GM18505 (cell line): Measurements from ENCODE around the gene SLC12A9.

ENCODE experiments used
- ATAC-seq: cut with Tn5 transposase; IDR thresholded peaks from one replicate; pipeline ENCODE4 v1.9.1; 2021; ENCODE audit not compliant: unreplicated experiment
- POLR2A ChIP-seq: IDR thresholded peaks from 4 replicates; pipeline ENCODE4 v1.6.1; 2011; ENCODE audit warnings: borderline replicate concordance; ENCODE audit not compliant: insufficient read depth, insufficient read length; ENCODE audit errors: extremely low read depth

SLC12A9 gene

GRCh38 chr7:100886936-100887515 is 34.5 kb downstream of the SLC12A9 start:
- no peak for ATAC-seq
- no peak for TF ChIP-seq POLR2A

- peak; percentile 55 for TF ChIP-seq POLR2A
- ATAC-seq = peak; percentile 38
These were observed 35.2 kb downstream of the SLC12A9 start for GRCh38 chr7:100887516-100888290.

- no peak for TF ChIP-seq POLR2A
These were observed 35.9 kb downstream of the SLC12A9 start for GRCh38 chr7:100888291-100888987.

GRCh38 chr7:100888988-100889750 is 36.7 kb downstream of the SLC12A9 start, which contains the start of gene UFSP1:
Gene UFSP1, minus strand, starts transcription at chr7:100889715. Its CDS starts 444 bp downstream, at chr7:100889271.
- TF ChIP-seq POLR2A = peak; percentile 74
- peak; percentile 21 for ATAC-seq

More at GRCh38 chr7:100888291-100888987, 35.9 kb downstream of the SLC12A9 start:
- no peak for ATAC-seq

GRCh38 chr7:100890653-100891567 is 38.4 kb downstream of the SLC12A9 start:
- no peak for ATAC-seq
- TF ChIP-seq POLR2A = no peak

- no peak for TF ChIP-seq POLR2A
- no peak for ATAC-seq
These were observed 39.2 kb downstream of the SLC12A9 start for GRCh38 chr7:100891568-100892247.

- ATAC-seq = no peak
- no peak for TF ChIP-seq POLR2A
These were observed 40.1 kb downstream of the SLC12A9 start for GRCh38 chr7:100892364-100893317.

GRCh38 chr7:100893318-100893895 is 40.9 kb downstream of the SLC12A9 start:
- ATAC-seq = no peak
- no peak for TF ChIP-seq POLR2A

GRCh38 chr7:100893910-100894721 is 41.6 kb downstream of the SLC12A9 start:
- TF ChIP-seq POLR2A = no peak

More at GRCh38 chr7:100893910-100894721, 41.6 kb downstream of the SLC12A9 start:
- no peak for ATAC-seq
